ENCODE measurements around the gene ARHGEF12.

ARHGEF12 gene

DNA sequence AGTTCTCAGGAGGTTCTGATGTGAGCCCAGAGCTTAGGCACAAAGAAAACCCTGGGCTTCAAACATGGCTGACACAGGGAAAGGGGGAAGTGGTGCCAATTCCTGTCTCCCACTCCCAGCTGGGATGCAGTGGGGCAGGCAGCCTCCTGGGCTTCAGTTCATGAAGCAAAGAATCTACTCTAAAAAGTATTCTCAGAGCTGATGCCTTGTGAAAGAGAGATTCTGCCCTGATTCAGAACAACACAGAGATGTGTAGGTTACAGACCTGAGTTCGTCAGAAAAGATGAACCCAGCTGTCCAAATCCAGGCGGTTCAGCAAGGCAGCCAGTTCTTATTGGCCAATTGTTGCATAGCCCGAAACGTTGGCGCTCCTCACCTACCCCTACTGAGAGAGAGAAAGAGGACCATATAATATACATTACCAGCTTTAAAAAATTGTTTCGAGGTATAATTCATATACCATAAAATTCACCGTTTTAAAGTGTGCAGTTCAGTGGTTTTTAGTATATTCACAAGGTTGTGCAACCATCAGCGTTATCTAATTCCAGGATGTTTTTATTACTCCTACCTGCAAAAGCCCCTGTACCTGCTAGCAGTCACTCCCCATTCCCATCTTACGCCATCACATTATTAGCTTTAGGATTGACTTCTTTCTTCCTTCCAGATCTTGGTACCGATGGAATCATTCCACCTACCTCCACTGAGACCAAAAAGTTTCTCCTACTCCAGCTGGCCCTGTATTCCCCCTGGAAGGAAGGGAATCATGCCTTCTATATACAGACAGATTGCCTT, 18.3 kb upstream of the ARHGEF12 start:
- DNase-seq, result no peak

DNA sequence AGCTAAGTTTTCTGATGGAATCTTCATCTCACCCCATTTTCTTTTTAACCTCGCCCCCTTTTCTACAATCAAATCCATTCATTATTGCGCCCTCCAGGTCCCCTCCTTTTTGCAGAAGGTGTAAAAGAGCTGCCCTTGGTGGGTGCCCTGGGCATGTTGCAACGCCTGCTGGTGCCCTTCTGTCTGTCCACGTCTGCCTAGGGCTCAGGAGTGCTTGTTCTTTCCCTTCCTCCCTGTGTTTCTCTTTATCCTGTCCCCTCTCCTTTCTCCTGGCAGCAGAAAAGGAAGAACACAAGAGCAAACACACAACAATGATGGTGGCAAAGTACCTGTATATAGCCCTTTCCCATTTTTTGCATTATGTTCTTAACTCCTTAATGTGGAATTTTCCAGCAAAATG, 17.3 kb upstream of the ARHGEF12 start:
- DNase-seq, result no peak

GRCh38 chr11:120324932-120325810, 11.0 kb upstream of the ARHGEF12 start, which contains the start of gene TLCD5:
TSS of gene TLCD5 (plus strand) at chr11:120325299. CDS start at chr11:120327442, 2,143 bp downstream.
- DNase-seq, result peak in 11 of 14 donors; percentile 32 to 72 (median 49)

DNA sequence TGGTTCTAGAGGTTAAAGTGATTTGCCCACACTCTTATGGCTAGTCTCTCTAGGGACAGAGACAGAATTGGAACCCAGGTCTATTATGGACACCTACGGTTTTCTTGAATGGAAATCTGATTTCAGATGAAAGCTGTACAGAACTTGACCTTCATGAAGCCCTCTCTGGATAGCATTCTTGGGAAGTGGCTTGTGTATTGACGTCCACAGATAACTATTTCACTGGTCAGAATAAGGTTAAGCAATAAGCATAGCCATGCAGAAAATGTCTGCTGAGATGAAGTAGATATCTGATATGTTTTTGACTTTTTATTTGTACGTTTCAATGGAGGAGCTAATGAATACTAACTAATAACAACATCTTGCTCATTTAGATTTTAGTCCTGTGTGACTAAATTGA, 10.0 kb upstream of the ARHGEF12 start:
- no peak for DNase-seq

- DNase-seq, result no peak
These were observed 9.3 kb upstream of the ARHGEF12 start for GRCh38 chr11:120326845-120327281.

- DNase-seq, result peak in 1 of 14 donors; percentile 36
These were observed 8.9 kb upstream of the ARHGEF12 start for GRCh38 chr11:120327311-120327710.

DNA sequence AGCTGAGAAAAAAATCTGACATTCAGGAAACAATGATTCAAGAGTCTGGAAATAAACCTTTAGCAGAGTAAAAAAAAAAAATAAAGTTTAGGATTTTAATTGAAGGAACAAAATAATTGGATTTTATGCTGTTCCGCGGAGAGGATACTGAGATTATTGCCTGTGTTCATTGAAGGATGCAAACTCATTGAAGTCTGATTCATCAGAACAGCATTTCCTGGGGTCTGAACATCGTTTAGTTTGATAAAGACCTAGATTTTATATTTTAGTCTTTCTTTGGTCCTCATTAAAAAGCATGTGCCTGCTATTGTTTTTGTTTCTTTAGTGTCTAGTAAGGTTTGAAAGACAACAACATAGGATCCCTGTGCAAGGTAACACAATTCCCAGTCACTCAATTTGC, 6.7 kb upstream of the ARHGEF12 start:
- DNase-seq, result no peak

GRCh38 chr11:120330045-120330444, 6.2 kb upstream of the ARHGEF12 start:
- DNase-seq, result no peak

DNA sequence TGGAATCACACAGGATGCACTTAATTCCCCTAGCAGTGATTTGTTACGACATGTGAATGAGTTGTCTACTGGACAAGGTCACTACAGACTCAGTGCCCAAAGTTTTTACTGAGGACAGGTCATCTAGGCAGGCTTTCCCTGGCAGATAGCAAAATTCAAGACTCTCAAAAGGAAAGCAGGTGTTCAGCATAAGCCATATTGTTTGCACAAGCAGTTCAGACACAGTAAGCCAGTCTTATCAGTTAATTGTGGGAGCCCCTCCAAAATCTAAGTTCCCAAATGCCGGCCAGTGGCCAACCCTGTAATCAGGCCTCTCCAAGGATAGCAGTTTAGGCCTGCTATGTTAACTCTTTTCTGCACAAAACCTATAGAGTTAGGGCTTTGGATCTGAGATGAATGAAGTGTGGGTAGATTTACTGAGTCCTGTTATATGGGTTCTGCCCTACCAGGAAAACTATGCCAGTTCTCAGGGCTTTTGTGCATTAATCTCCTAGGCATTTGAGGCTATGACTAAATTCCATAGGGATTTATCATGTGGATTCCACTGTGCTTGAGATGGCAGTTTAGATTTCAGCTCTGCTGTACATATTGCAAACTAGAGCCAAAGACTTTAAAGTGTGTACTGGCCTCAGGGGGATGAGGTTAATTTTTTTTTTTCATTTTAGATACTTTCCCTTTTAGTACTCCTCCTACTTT, 4.8 kb upstream of the ARHGEF12 start:
- DNase-seq, result no peak

- no peak for DNase-seq
These were observed 3.1 kb upstream of the ARHGEF12 start for GRCh38 chr11:120332822-120333716.

GRCh38 chr11:120333801-120334200, 2.4 kb upstream of the ARHGEF12 start:
- no peak for DNase-seq

GRCh38 chr11:120334332-120334731, 1.9 kb upstream of the ARHGEF12 start:
- no peak for DNase-seq

- peak in 12 of 14 donors; percentile 8 to 80 (median 18) for DNase-seq
These were observed 1.2 kb upstream of the ARHGEF12 start for GRCh38 chr11:120334894-120335462.

DNA sequence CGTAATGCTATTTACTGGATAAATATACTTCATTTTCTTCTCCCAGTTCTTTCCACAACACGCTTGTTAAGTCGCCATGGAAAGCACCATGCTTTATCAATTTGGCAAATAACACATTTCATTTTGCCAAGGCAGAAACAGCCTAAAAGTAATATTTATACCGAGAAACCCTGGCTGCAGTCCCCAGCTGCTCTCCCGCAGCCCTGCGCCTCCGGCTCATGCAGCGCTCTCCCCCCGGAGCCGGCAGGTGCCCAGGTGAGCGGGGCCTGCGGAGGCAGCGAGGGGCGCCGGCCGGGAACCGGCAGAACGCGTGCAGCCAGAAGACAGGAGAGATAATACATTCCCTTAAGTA, 681 bp upstream of the ARHGEF12 start:
- DNase-seq, result peak in 1 of 14 donors; percentile 66

DNA sequence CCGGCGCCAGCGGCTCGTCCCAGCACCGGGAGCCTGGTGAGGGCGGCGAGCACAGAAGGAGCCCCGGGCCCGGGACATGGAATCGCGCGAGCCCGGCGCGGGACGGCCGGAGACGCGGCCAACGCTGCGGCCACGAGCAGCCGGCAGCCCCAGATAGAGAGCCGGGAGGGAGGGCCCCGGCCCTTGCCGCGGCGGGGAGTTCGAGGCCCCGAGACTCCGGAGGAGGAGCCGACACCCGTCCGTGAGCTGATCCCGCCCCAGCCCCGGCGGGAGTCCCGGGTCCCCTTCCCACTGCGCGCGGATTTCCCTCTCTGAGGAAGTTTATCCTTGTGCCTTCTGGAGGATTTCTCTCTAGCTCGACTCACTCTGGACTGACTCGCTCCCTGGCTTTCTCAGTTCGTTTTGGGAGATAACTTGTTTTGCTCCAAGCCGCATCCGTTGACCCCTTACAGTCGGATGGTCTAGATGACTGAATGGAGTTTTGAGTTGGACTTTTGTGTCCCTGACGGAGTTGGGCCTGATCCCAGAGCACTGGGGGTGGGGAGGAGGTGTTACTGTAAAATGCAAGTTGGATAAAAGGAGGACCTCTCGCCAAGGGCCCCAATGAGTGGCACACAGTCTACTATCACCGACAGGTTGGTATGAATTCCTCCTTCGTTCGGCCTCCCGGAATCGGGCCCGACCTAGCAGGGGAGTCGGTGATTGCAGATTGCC, 585 bp downstream of the ARHGEF12 start:
- DNase-seq, result peak in 8 of 14 donors; percentile 48 to 77 (median 62)

GRCh38 chr11:120337355-120338106, 1.3 kb downstream of the ARHGEF12 start:
- DNase-seq, result peak in 1 of 14 donors; percentile 29

DNA sequence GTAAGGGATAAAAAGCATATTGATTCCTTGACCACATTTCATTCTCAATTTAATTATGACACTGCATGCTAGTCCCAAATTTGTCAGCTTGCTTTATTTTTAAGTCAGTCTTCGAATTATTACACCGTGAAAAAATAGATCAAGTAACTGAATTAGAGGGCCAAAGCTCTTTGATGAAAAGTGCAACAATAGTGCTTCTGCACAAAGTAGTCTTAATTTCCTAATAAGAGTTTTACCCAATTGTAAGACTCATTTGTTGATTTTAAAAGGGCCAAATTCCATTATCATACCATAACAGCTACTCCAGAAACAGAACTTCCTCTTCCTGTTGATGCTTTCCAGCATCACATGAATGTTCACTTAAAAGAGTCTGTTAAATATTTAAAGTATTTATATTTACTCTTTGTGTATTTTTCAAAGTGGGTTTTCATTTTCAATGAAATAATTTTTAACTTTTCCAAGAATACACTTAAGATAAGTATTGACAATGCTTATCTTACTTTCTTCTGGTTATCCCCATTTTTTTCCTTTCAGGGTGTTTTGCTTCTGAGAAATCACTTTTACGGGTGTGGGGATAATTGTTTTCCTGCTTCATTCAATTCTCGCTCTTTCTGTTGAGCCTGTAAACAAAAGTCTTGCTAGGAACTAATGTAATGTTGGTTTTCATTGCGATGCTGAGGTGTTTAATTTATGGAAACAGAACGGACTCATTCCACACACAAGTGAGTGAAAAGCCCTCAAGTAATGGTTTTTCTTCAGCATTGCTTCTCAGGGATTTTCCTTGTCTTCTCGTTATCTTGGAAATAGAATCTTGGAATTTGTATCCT, 2.1 kb downstream of the ARHGEF12 start:
- DNase-seq, result no peak

- peak in 8 of 14 donors; percentile 14 to 40 (median 24) for DNase-seq
These were observed 3.2 kb downstream of the ARHGEF12 start for GRCh38 chr11:120339394-120339890.

- DNase-seq, result no peak
These were observed 4.3 kb downstream of the ARHGEF12 start for GRCh38 chr11:120340529-120340928.
